KOPT-K1 (cell line): Measurements from ENCODE around the gene ATM.

Experiments used
- H3K27ac ChIP-seq: fragments of 200-600 bp; sonication (generic); 2 replicates; pipeline ENCODE4 v1.5.1; 2016; ENCODE audit warnings: antibody characterized with exemption, mild to moderate bottlenecking, low read depth, low read length; ENCODE audit not compliant: poor library complexity, severe bottlenecking
- H3K36me3 ChIP-seq: fragments of 200-600 bp; sonication (generic); 2 replicates; pipeline ENCODE4 v1.5.1; 2017; ENCODE audit warnings: antibody characterized with exemption, mild to moderate bottlenecking, low read length, moderate library complexity; ENCODE audit not compliant: insufficient read depth
- H3K9me3 ChIP-seq: fragments of 200-600 bp; sonication (generic); 2 replicates; pipeline ENCODE4 v1.5.1; 2017; ENCODE audit warnings: antibody characterized with exemption, low read length, mild to moderate bottlenecking; ENCODE audit not compliant: insufficient read depth, poor library complexity, severe bottlenecking

The ATM gene

GRCh38 chr11:108213784-108214183 is 9.1 kb upstream of the ATM start:
- H3K36me3 ChIP-seq = peaks cover 81% of the 10 kb centered on the region
- H3K9me3 ChIP-seq = peaks cover 20% of the 10 kb centered on the region
- no peak overlapping the region for H3K27ac ChIP-seq

- Histone ChIP-seq H3K9me3 (no peaks in the 10 kb centered on the region), H3K36me3 (peaks cover 62% of the 10 kb centered on the region), H3K27ac (no peak overlapping the region)
Measured at GRCh38 chr11:108216988-108217387, 5.9 kb upstream of the ATM start.

GRCh38 chr11:108218455-108218854 is 4.4 kb upstream of the ATM start:
- H3K27ac ChIP-seq = no peak overlapping the region
- H3K9me3 ChIP-seq = no peaks in the 10 kb centered on the region
- H3K36me3 ChIP-seq = peaks cover 48% of the 10 kb centered on the region

GRCh38 chr11:108218912-108219783 is 3.7 kb upstream of the ATM start:
- Histone ChIP-seq H3K27ac (no peak overlapping the region), H3K36me3 (peaks cover 41% of the 10 kb centered on the region), H3K9me3 (no peaks in the 10 kb centered on the region)

- peaks cover 26% of the 10 kb centered on the region for H3K36me3 ChIP-seq
- H3K9me3 ChIP-seq = no peaks in the 10 kb centered on the region
- H3K27ac ChIP-seq = peak overlapping the region; percentile 90
Measured at GRCh38 chr11:108220721-108221336, 2.0 kb upstream of the ATM start.

- H3K9me3 ChIP-seq = no peaks in the 10 kb centered on the region
- H3K27ac ChIP-seq = peak overlapping the region; percentile 90
- peaks cover 26% of the 10 kb centered on the region for H3K36me3 ChIP-seq
Measured at GRCh38 chr11:108221371-108221770, 1.5 kb upstream of the ATM start.

GRCh38 chr11:108221911-108222573 is 825 bp upstream of the ATM start:
- Histone ChIP-seq H3K36me3 (peaks cover 26% of the 10 kb centered on the region), H3K27ac (peak overlapping the region; percentile 90), H3K9me3 (no peaks in the 10 kb centered on the region)

- H3K36me3 ChIP-seq = peaks cover 26% of the 10 kb centered on the region
- no peaks in the 10 kb centered on the region for H3K9me3 ChIP-seq
- peak overlapping the region; percentile 90 for H3K27ac ChIP-seq
Measured at GRCh38 chr11:108223348-108224149, 682 bp downstream of the ATM start.

GRCh38 chr11:108224366-108224765 is 1.5 kb downstream of the ATM start:
- H3K27ac ChIP-seq = peak overlapping the region; percentile 90
- H3K9me3 ChIP-seq = no peaks in the 10 kb centered on the region
- H3K36me3 ChIP-seq = peaks cover 26% of the 10 kb centered on the region

- Histone ChIP-seq H3K27ac (peak overlapping the region; percentile 90), H3K36me3 (peaks cover 27% of the 10 kb centered on the region)
Measured at GRCh38 chr11:108224911-108225786, 2.3 kb downstream of the ATM start.

GRCh38 chr11:108226036-108226435 is 3.2 kb downstream of the ATM start:
- Histone ChIP-seq H3K9me3 (no peaks in the 10 kb centered on the region), H3K27ac (no peak overlapping the region), H3K36me3 (peaks cover 36% of the 10 kb centered on the region)

More at GRCh38 chr11:108224911-108225786, 2.3 kb downstream of the ATM start:
- H3K9me3 ChIP-seq = no peaks in the 10 kb centered on the region

GRCh38 chr11:108228251-108228650 is 5.4 kb downstream of the ATM start:
- Histone ChIP-seq H3K9me3 (no peaks in the 10 kb centered on the region), H3K36me3 (peaks cover 58% of the 10 kb centered on the region), H3K27ac (no peak overlapping the region)

GRCh38 chr11:108233277-108233945 is 10.5 kb downstream of the ATM start:
- Histone ChIP-seq H3K36me3 (peaks cover 62% of the 10 kb centered on the region), H3K27ac (no peak overlapping the region)

More at GRCh38 chr11:108233277-108233945, 10.5 kb downstream of the ATM start:
- no peaks in the 10 kb centered on the region for H3K9me3 ChIP-seq
